GOT3 (cell line): ENCODE data around the gene C9.
"Not testable (repeated sequence)": the region's sequence is repeated elsewhere in the genome, so short reads cannot be mapped to it uniquely, and the experiment has no call there.

ENCODE experiments used
- DNase-seq: peaks from one replicate; lab custom pipeline; 2025; ENCODE audit warnings: mixed read lengths; lab: John Stamatoyannopoulos, UW

C9 gene

GRCh38 chr5:39364367-39364766, at the start of gene C9:
TSS of gene C9 (minus strand) at chr5:39364495. CDS start at chr5:39364464, 31 bp downstream.
- DNase-seq: no peak

GRCh38 chr5:39413771-39414170, 49.5 kb upstream of the C9 start:
- no peak for DNase-seq

GRCh38 chr5:39412721-39413394, 48.6 kb upstream of the C9 start:
- DNase-seq: no peak

- no peak for DNase-seq
These were observed 47.7 kb upstream of the C9 start for GRCh38 chr5:39411985-39412384.

- no peak for DNase-seq
These were observed 46.8 kb upstream of the C9 start for GRCh38 chr5:39411061-39411460.

GRCh38 chr5:39409033-39409432, 44.7 kb upstream of the C9 start:
- no peak for DNase-seq

GRCh38 chr5:39405083-39405843, 41.0 kb upstream of the C9 start:
- no peak for DNase-seq

- DNase-seq: not testable (repeated sequence)
These were observed 39.5 kb upstream of the C9 start for GRCh38 chr5:39403761-39404160.

GRCh38 chr5:39402140-39402539, 37.8 kb upstream of the C9 start:
- DNase-seq: not testable (repeated sequence)

- no peak for DNase-seq
These were observed 36.7 kb upstream of the C9 start for GRCh38 chr5:39400713-39401578.

- no peak for DNase-seq
These were observed 35.1 kb upstream of the C9 start for GRCh38 chr5:39399135-39400036.

GRCh38 chr5:39396843-39397242, 32.5 kb upstream of the C9 start:
- DNase-seq: no peak

- no peak for DNase-seq
These were observed 31.2 kb upstream of the C9 start for GRCh38 chr5:39395521-39395920.

GRCh38 chr5:39394946-39395345, 30.7 kb upstream of the C9 start:
- no peak for DNase-seq

- DNase-seq: no peak
These were observed 26.6 kb upstream of the C9 start for GRCh38 chr5:39390945-39391344.

GRCh38 chr5:39387293-39387692, 23.0 kb upstream of the C9 start:
- no peak for DNase-seq

GRCh38 chr5:39384271-39384670, 20.0 kb upstream of the C9 start:
- no peak for DNase-seq

- no peak for DNase-seq
These were observed 17.1 kb upstream of the C9 start for GRCh38 chr5:39381376-39381775.

- DNase-seq: no peak
These were observed 15.4 kb upstream of the C9 start for GRCh38 chr5:39379693-39380092.

- DNase-seq: no peak
These were observed 13.3 kb upstream of the C9 start for GRCh38 chr5:39377613-39378012.

- DNase-seq: no peak
These were observed 12.0 kb upstream of the C9 start for GRCh38 chr5:39376293-39376714.

GRCh38 chr5:39373791-39374190, 9.5 kb upstream of the C9 start:
- no peak for DNase-seq
